Neural cell (in vitro differentiated cells): ENCODE measurements around the gene USP10.

Experiments
- EZH2 ChIP-seq: fragments of 200-600, 300-800 bp; shearing (Covaris generic), sonication (generic); IDR thresholded peaks from 2 replicates; pipeline ENCODE4 v1.6.1; 2014; ENCODE audit warnings: antibody characterized with exemption, low read length, borderline replicate concordance, mild to moderate bottlenecking; ENCODE audit not compliant: insufficient read depth, poor library complexity, severe bottlenecking
- REST ChIP-seq: IDR thresholded peaks from 2 replicates; pipeline ENCODE4 v1.6.1; 2012; ENCODE audit warnings: borderline replicate concordance
- TAF1 ChIP-seq: IDR thresholded peaks from 2 replicates; pipeline ENCODE4 v1.6.1; 2012; ENCODE audit warnings: low read depth

DNA sequence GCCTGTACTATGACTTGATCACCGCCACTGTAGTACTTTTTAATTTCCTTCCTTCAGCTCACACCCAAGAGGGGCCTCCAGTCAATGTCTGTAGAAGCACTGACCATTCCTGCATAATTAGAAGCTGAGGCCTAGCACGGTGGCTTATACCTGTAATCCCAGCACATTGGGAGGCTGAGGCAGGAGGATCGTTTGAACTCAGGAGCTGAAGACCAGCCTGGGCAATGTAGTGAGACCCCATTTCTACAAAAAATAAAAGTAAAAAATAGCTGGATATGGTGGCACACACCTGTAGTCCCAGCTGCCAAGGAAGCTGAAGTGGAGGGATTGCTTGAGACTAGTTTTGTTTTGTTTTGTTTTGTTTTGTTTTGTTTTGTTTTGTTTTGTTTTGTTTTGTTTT is 45.6 kb upstream of the USP10 start:
- TF ChIP-seq EZH2 (no peak), TAF1 (no peak), REST (no peak)
